ENCODE measurements around the gene MACF1.

GRCh38 chr1:39416609-39417008 is 212.1 kb downstream of the MACF1 start:
- TF ChIP-seq EP300 (IDR thresholded peaks at IDR 0.05) (no peak), CTCF (IDR thresholded peaks at IDR 0.05) (no peak), POLR2A (IDR thresholded peaks at IDR 0.05) (no peak), POLR2AphosphoS5 (IDR thresholded peaks at IDR 0.05) (no peak)
